D721Med (cell line): Measurements from ENCODE around the gene ZFYVE28.

Experiments used
- DNase-seq: peaks from one replicate; pipeline ENCODE4 v3.0.0; 2011; ENCODE audit warnings: low spot score; ENCODE audit not compliant: insufficient read length
- FAIRE-seq: peaks from 2 replicates; lab custom pipeline; 2011; peaks lifted over from hg19 to GRCh38; lab: Jason Lieb, UNC
- TF ChIP-seq, protein P1 (sequence below): IDR thresholded peaks from 2 replicates; pipeline ENCODE4 v1.5.1; 2012; ENCODE audit warnings: mild to moderate bottlenecking, control low read depth; ENCODE audit not compliant: insufficient read depth; ENCODE audit errors: missing control alignments

The ZFYVE28 gene

DNA sequence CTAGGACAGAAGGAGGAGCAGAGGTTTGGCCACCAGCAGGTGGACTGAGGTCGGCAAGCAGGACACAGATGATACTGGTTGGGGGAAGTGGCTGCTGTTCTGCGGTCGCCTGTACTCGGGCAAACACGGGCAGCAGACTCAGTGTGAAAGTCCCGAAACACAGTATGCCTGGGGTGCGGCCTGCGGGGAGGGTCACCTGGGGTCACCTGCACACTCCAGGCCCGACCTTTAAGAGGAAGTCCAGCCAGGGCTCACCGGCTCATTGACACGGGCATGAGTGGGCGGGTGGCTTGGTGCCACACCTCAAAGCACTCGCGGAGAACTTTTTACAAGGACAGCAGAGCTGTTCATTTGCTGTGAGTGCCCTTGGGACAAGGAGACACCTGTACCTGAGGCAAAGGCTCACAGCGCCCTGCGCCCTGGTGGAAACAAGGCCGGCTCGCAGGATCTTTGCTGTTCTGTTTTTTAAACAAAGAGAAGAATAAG is 85.0 kb downstream of the ZFYVE28 start:
- DNase-seq: no peak
- TF ChIP-seq, protein P1, sequence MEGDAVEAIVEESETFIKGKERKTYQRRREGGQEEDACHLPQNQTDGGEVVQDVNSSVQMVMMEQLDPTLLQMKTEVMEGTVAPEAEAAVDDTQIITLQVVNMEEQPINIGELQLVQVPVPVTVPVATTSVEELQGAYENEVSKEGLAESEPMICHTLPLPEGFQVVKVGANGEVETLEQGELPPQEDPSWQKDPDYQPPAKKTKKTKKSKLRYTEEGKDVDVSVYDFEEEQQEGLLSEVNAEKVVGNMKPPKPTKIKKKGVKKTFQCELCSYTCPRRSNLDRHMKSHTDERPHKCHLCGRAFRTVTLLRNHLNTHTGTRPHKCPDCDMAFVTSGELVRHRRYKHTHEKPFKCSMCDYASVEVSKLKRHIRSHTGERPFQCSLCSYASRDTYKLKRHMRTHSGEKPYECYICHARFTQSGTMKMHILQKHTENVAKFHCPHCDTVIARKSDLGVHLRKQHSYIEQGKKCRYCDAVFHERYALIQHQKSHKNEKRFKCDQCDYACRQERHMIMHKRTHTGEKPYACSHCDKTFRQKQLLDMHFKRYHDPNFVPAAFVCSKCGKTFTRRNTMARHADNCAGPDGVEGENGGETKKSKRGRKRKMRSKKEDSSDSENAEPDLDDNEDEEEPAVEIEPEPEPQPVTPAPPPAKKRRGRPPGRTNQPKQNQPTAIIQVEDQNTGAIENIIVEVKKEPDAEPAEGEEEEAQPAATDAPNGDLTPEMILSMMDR: no peak
- no peak for FAIRE-seq

DNA sequence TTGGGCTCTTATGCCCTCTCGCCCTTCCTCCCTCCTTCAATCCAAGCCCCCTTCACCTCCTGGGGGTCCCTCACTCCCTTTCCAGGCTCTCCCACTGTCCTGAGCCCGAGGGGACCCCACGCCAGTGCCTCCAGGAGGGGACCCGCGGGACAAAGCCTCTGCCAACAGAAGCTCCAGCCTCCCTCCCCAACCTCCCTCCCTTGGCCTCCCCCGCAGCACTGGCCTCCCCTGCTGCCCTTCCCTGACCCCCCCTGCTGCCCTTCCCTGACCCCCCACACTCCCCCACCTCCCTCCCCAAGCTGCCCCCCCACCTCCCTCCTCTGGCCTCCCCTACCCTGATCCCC is 85.5 kb downstream of the ZFYVE28 start:
- FAIRE-seq (no peak), DNase-seq (no peak)
- TF ChIP-seq, protein P1: no peak

DNA sequence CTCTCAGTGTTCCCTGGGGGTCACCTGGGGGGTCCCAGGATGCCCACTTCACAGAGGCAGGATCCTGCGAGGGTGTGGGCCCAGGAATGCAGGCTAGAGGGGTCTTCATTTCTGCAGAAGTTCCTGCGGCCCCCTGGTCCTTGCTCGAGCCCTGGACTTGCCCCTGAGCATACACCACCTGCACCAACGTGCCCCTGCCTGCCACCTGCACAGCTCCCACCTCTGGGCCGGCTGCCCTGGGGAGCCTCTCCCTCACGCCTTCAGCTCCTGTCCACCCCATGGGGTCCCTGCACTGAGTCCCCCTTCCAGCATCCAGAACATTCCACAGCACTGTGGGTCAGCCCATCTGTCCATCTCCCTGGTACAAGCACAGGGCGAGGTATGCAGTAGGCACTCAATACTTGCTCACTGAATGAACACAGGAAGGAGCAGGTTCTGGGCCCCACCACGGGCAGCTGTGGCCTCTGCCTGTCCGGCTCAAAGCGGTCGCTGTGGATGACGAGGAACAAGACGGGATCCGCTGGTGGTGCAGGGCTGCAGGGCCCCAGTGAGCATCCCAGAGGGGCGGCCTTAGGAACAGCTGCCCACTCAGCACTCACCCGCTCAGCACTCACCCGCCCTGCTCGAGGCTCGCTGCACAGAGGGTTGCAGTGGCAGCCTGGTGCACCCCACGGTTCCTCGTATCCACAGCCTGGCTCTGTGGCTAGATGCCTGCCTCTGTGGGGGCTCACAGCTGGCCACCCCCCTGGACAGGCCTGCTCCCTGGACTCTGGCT is 86.1 kb downstream of the ZFYVE28 start:
- TF ChIP-seq, protein P1: no peak
- DNase-seq (no peak), FAIRE-seq (no peak)

DNA sequence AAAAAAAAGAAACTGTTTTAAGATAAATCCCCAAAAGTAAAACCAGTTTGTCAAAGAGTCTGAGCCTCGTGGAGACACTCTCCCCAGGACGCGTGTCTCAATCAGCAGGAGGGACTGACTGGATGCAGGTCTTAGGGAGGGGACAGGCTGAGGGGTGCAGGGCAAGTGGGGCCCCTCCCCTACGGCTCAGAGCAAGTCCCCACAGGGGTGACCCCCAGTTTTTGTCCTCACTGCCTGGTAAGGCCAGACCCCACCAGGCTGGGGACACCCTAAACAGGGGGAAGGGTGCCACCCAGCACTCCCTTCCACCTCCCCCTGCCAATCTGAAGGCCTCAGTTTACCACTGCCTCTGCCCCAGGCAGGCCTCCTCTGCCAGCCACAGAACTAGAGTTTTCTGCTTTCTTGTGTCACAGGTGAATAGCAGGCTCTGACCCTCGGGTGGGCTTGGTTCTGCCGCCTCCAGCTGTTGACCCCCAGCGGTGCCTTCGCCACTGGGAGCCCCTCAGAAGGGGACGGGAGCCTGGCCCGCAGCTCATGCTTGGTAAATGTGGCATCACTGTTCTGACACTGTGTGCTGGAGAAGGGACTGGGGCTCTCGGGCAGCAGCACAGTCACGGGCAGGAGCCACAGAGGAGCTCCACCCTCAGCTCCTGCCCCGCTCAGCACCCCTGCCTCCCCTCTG is 86.8 kb downstream of the ZFYVE28 start:
- FAIRE-seq: no peak
- no peak for DNase-seq
- TF ChIP-seq, protein P1: no peak

DNA sequence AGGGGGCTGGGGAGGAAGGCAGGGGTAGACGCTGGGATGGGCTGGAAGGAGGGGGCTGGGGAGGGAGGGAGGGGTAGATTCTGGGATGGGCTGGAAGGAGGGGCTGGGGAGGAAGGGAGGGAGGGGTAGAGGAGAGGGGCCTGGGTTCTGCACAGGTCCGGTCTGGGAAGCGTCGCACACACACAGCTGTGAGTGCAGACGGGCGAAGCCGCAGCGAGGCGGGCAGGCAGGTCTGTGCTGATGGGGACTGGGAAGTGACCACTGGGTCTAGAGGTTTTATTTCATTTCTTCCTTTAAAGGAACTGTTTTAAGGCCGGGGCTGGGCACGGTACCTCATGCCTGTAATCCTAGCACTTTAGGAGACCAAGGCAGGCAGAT is 87.4 kb downstream of the ZFYVE28 start:
- DNase-seq (no peak), FAIRE-seq (no peak)
- TF ChIP-seq, protein P1: no peak

DNA sequence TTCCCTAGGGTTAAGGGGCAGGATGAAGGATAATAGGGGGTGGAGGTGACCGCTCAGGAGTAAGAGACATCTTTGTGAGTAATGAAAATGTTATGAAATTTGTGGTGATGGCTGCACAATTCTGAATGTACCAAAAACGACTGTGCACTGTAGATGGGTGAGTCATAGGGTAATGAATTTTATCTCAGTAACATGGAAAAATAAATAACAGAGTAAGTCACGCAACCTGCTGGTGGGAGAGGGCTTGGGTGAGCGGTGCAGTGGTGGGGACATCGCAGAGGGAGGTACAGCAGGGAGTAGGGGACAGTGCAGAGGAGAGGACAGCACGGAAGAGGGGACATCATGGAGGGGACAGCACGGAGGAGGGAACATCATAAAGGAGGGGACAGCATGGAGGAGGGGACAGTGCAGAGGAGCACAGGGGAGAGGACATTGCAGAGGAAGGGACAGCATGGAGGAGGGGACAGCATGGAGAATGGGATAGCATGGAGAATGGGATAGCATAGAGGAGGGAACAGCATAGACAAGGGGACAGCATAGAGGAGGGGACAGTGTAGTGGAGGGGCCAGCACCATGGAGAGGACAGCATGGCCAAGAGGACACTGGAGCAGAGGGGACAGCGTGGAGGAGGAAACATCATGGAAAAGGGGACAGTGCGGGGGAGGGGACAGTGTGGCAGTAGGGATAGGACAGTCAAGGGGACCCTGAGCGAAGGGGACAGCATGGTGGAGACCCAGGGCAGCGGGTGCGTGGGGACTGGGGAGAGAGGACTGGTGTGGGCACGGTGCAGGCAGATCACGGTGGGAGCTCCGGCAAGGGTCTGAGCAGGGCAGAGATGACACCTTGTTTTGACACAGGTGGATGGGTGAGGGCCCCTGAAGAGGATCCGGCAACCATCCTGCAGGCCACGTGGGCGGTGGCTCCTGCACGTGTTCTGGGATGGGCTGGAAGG is 88.1 kb downstream of the ZFYVE28 start:
- DNase-seq: no peak
- FAIRE-seq: no peak
- TF ChIP-seq, protein P1: no peak
